Keratinocyte (primary cell): Measurements from ENCODE around the gene GRIP1. TPM values are rescaled to one million over a fixed set of nuclear protein-coding genes. Genes with fewer than 3 reads are reported as not detected.

ENCODE experiments used
- DNase-seq: peaks from one replicate; pipeline ENCODE4 v3.0.0-alpha.2; 2011; ENCODE audit warnings: low read depth, missing footprints, low spot score
- FAIRE-seq: peaks from 2 replicates; lab custom pipeline; 2011; peaks lifted over from hg19 to GRCh38; lab: Jason Lieb, UNC
- H2AFZ ChIP-seq: 2 replicates; pipeline ENCODE4 v1.6.0; 2012; ENCODE audit warnings: low read length, control low read depth, inconsistent platforms; ENCODE audit not compliant: control insufficient read depth
- H3K27ac ChIP-seq: 2 replicates; pipeline ENCODE4 v1.5.1; 2011; ENCODE audit warnings: low read length; ENCODE audit not compliant: control insufficient read depth, insufficient read depth
- H3K27me3 ChIP-seq: 3 replicates; pipeline ENCODE4 v1.6.0; 2011; ENCODE audit warnings: low read length; ENCODE audit not compliant: control insufficient read depth, insufficient read depth; ENCODE audit errors: extremely low read depth
- H3K36me3 ChIP-seq, 2 experiments: 2 replicates in 1 of 2; 3 replicates in 1 of 2; pipeline ENCODE4 v1.5.1; 2011; ENCODE audit warnings: low read length in 2 of 2, mild to moderate bottlenecking in 1 of 2; ENCODE audit not compliant: control insufficient read depth in 2 of 2, insufficient read depth in 2 of 2; ENCODE audit errors: extremely low read depth in 1 of 2
- H3K4me1 ChIP-seq: 3 replicates; pipeline ENCODE4 v1.5.1; 2011; ENCODE audit warnings: low read length; ENCODE audit not compliant: control insufficient read depth, insufficient read depth; ENCODE audit errors: extremely low read depth
- H3K4me2 ChIP-seq: 3 replicates; pipeline ENCODE4 v1.6.0; 2011; ENCODE audit warnings: low read depth, low read length; ENCODE audit not compliant: control insufficient read depth, insufficient read depth; ENCODE audit errors: extremely low read depth
- H3K4me3 ChIP-seq, 3 experiments: fragments of 200-600 bp in 1 of 3; sonication (generic) in 1 of 3; 2 replicates in 2 of 3; 3 replicates in 1 of 3; pipeline ENCODE4 v1.5.1; 2011 to 2016; ENCODE audit warnings: low read length in 3 of 3, mild to moderate bottlenecking in 3 of 3, control low read depth in 2 of 3, inconsistent platforms in 1 of 3, low read depth in 1 of 3, mixed read lengths in 1 of 3, mixed run types in 1 of 3, moderate library complexity in 1 of 3; ENCODE audit not compliant: control insufficient read depth in 2 of 3, insufficient read depth in 2 of 3; ENCODE audit errors: extremely low read depth in 1 of 3
- H3K79me2 ChIP-seq: 2 replicates; pipeline ENCODE4 v1.6.0; 2012; ENCODE audit warnings: low read length; ENCODE audit not compliant: control insufficient read depth, insufficient read depth
- H3K9ac ChIP-seq: 3 replicates; pipeline ENCODE4 v1.6.0; 2011; ENCODE audit warnings: low read length; ENCODE audit not compliant: control insufficient read depth, insufficient read depth; ENCODE audit errors: extremely low read depth
- H3K9me1 ChIP-seq: 3 replicates; pipeline ENCODE4 v1.6.0; 2011; ENCODE audit warnings: low read length; ENCODE audit not compliant: control insufficient read depth, insufficient read depth; ENCODE audit errors: extremely low read depth
- H3K9me3 ChIP-seq: 2 replicates; pipeline ENCODE4 v1.5.1; 2012; ENCODE audit warnings: low read depth, low read length; ENCODE audit not compliant: control insufficient read depth
- H4K20me1 ChIP-seq: 3 replicates; pipeline ENCODE4 v1.6.0; 2011; ENCODE audit warnings: low read length; ENCODE audit not compliant: control insufficient read depth, insufficient read depth; ENCODE audit errors: extremely low read depth
- EZH2 ChIP-seq: IDR thresholded peaks from one replicate; pipeline ENCODE4 v1.6.1; 2012; ENCODE audit warnings: inconsistent platforms, mild to moderate bottlenecking, low read length, moderate library complexity
- dilution Hi-C: fragments of 300-500 bp; cut with MboI; formaldehyde crosslinking; loops from one replicate; pipeline ENCODE4 v1.7.0; 2020; ENCODE audit warnings: low sequenced_read_pairs; ENCODE audit not compliant: extremely low pct_ligation_motif_present
- polyA plus RNA-seq, 5 experiments: library from polyadenylated mRNA; depleted of rRNA in 3 of 5; stranded (reverse) in 3 of 5; stranded (forward) in 1 of 5; unstranded in 1 of 5; fragments of >200 nt; gene quantifications; 1 replicate in 1 of 5; 2 replicates in 3 of 5; 3 replicates in 1 of 5; pipeline versions ENCODE4 v1.2.1 to v1.2.3, GENCODE V29; 2011 to 2012; ENCODE audit warnings: missing spikeins in 2 of 5, low read depth in 1 of 5, low replicate concordance in 1 of 5
- TF ChIP-seq, protein P1 (sequence below), 3 experiments: IDR thresholded peaks in 1 of 3; conservative IDR thresholded peaks in 1 of 3; optimal IDR thresholded peaks in 1 of 3; 2 replicates in 2 of 3; 3 replicates in 1 of 3; pipeline versions ENCODE3 to v1.5.1; 2011; ENCODE audit warnings: low read length in 3 of 3, mild to moderate bottlenecking in 3 of 3, moderate library complexity in 2 of 3, control low read depth in 1 of 3, inconsistent platforms in 1 of 3; ENCODE audit not compliant: insufficient read depth in 2 of 3; ENCODE audit errors: extremely low read depth in 1 of 3

Gene GRIP1
- polyA plus RNA-seq, 1 donor (not counting 4 experiments of a cell fraction or from before 2014, with no cell fraction given), result 6.7 TPM

DNA sequence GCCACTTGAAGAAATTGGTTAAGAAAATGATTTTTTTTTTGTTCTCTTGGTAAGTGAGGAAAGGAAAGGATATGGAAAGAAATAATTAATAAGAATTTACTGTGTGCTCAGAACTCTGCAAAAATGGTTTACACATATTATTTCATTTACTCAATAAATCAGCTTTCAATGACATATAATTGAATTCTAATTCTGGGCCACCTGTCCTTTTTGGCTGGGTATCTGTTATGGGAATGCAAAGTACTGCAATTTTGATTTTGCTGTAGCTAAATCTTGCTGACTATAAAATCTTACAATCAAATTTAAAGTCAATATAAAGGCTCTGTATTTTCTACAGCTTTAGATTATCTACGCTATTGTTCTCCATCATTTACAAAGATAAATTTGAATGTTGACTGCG, 147.1 kb downstream of the GRIP1 start:
- no peak overlapping the region for H2AFZ ChIP-seq
- DNase-seq (no peak), FAIRE-seq (no peak)
- H3K27ac ChIP-seq, result no peak overlapping the region
- H3K27me3 ChIP-seq, result no peaks in the 10 kb centered on the region
- dilution Hi-C loops, result no loop called here
- no peaks in the 10 kb centered on the region for H3K4me1 ChIP-seq
- no peaks in the 10 kb centered on the region for H3K79me2 ChIP-seq
- no peak for TF ChIP-seq EZH2
- TF ChIP-seq, protein P1, sequence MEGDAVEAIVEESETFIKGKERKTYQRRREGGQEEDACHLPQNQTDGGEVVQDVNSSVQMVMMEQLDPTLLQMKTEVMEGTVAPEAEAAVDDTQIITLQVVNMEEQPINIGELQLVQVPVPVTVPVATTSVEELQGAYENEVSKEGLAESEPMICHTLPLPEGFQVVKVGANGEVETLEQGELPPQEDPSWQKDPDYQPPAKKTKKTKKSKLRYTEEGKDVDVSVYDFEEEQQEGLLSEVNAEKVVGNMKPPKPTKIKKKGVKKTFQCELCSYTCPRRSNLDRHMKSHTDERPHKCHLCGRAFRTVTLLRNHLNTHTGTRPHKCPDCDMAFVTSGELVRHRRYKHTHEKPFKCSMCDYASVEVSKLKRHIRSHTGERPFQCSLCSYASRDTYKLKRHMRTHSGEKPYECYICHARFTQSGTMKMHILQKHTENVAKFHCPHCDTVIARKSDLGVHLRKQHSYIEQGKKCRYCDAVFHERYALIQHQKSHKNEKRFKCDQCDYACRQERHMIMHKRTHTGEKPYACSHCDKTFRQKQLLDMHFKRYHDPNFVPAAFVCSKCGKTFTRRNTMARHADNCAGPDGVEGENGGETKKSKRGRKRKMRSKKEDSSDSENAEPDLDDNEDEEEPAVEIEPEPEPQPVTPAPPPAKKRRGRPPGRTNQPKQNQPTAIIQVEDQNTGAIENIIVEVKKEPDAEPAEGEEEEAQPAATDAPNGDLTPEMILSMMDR (optimal IDR thresholded peaks at IDR 0.05 in 1 of 3, IDR thresholded peaks at IDR 0.05 in 1 of 3, conservative IDR thresholded peaks at IDR 0.05 in 1 of 3; ENCODE audit: extremely low read depth in 1 of 3, insufficient read depth in 2 of 3, low read length in 3 of 3), result no peak
- no peak overlapping the region for H3K4me2 ChIP-seq
- no peak overlapping the region for H3K4me3 ChIP-seq
- no peaks in the 10 kb centered on the region for H3K9me1 ChIP-seq
- H4K20me1 ChIP-seq, result no peaks in the 10 kb centered on the region
- H3K9me3 ChIP-seq, result no peaks in the 10 kb centered on the region
- no peaks in the 10 kb centered on the region for H3K36me3 ChIP-seq
- no peak overlapping the region for H3K9ac ChIP-seq

DNA sequence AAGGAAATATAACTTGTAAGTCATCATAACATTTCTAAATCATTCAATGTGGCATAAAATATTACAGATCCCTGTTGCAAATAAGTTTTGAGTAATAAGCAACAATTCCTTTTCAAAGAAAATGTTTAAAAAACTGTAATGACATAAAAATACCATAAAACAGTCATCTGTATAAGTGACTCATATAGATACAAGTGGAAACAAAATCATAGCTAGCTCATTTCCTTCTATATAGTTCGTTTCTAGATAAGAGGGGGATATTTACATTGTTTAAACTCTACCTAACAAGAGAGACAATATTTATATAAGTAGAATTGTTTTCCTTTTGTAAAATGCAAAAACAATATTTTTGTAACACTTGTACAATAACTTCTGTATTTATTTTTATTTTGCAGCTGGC, 148.9 kb downstream of the GRIP1 start:
- TF ChIP-seq EZH2, result no peak
- TF ChIP-seq, protein P1 (optimal IDR thresholded peaks at IDR 0.05 in 1 of 3, IDR thresholded peaks at IDR 0.05 in 1 of 3, conservative IDR thresholded peaks at IDR 0.05 in 1 of 3; ENCODE audit: extremely low read depth in 1 of 3, insufficient read depth in 2 of 3, low read length in 3 of 3), result no peak
- Histone ChIP-seq H3K4me1 (no peaks in the 10 kb centered on the region), H3K9me1 (no peaks in the 10 kb centered on the region), H2AFZ (no peak overlapping the region), H3K36me3 (no peaks in the 10 kb centered on the region), H4K20me1 (no peaks in the 10 kb centered on the region), H3K27me3 (no peaks in the 10 kb centered on the region), H3K9me3 (no peaks in the 10 kb centered on the region), H3K79me2 (no peaks in the 10 kb centered on the region), H3K27ac (no peak overlapping the region), H3K4me3 (no peak overlapping the region), H3K9ac (no peak overlapping the region), H3K4me2 (no peak overlapping the region)
- no peak for FAIRE-seq
- DNase-seq, result no peak
- dilution Hi-C loops, result no loop called here
